ENCODE measurements around the gene EEF2K.
"Not testable (repeated sequence)": the region's sequence is repeated elsewhere in the genome, so short reads cannot be mapped to it uniquely, and the experiment has no call there.

The EEF2K gene

DNA sequence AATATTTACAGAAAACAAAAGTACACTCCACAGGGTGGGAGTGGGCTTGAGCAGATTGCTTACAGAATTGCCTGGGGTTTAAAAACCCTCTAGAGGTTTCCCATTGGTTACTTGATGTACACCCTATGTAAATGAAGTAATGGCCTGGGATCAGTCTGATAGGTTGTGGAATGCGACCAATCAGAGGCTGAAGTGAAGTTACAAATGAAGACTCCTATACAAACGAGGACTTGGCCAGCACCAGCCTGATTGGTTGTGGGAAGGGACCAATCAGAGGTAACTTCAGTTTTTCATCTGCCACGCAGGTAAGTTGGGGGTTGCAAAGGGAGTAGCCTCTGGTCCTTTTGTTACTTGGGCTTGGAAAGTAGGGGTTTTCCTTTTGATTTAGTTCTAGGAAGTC, 8.8 kb downstream of the EEF2K start:
- peaks cover 66% of the 10 kb centered on the region for H3K4me1 Mint-ChIP-seq

DNA sequence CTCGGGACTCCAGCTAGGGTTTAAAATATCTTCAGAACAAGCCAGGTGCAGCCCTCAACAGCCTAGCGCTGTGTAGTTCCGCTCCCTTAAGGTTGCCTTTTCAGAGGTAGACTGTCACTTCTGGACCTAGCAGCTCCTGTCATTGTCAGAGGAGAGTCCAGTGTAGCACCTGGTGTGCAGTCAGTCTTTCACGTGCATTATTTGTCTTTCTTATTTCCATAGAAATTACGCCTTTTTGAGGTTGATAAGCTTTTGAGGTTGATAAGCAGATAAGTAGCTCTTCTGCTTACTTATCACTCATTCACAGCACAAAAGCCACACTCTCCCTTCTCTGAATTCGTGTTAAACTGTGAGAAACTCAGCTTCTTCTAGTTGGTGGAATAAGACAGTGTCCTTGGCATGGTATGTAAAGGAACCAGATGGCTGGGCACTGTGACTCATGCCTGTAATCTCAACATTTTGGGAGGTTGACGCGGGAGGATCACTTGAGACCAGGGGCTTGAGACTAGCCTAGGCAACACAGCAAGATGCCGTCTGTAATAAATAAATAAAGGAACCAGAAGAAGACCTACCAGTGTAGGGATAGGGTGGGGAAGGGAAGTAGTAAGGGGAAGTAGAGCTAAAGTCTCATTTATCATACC, 10.2 kb downstream of the EEF2K start:
- Mint-ChIP-seq H3K27ac (peak overlapping the region; percentile 65), H3K4me3 (no peak overlapping the region), H3K27me3 (no peaks in the 10 kb centered on the region), H3K4me1 (peaks cover 57% of the 10 kb centered on the region), H3K36me3 (peaks cover 55% of the 10 kb centered on the region), H3K9me3 (no peaks in the 10 kb centered on the region)
- ATAC-seq = no peak

More for the DNA sequence above, 8.8 kb downstream of the EEF2K start:
- no peaks in the 10 kb centered on the region for H3K9me3 Mint-ChIP-seq
- H3K36me3 Mint-ChIP-seq = peaks cover 62% of the 10 kb centered on the region
- no peak for ATAC-seq
- no peaks in the 10 kb centered on the region for H3K27me3 Mint-ChIP-seq
- no peak overlapping the region for H3K27ac Mint-ChIP-seq
- H3K4me3 Mint-ChIP-seq = no peak overlapping the region

DNA sequence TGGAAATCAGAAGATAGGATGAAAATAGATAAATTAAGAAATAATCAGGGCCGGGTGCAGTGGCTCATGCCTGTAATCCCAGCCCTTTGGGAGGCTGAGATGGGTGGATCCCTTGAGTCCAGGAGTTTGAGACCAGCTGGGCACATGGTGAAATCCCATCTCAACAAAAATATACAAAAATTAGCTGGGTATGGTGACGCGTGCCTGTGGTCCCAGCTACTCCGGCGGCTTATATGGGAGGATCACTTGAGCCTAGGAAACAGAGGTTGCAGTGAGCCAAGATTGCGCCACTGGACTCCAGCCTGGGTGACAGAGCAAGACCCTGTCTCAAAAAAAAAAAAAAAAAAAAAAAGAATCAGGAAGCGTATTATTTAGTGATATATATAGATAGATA, 10.8 kb downstream of the EEF2K start:
- ATAC-seq, H3K27me3 Mint-ChIP-seq, H3K9me3 Mint-ChIP-seq, H3K4me3 Mint-ChIP-seq: not testable (repeated sequence)
- H3K27ac Mint-ChIP-seq = peak overlapping the region; percentile 65
- H3K36me3 Mint-ChIP-seq = peaks cover 50% of the 10 kb centered on the region
- H3K4me1 Mint-ChIP-seq = peaks cover 52% of the 10 kb centered on the region

DNA sequence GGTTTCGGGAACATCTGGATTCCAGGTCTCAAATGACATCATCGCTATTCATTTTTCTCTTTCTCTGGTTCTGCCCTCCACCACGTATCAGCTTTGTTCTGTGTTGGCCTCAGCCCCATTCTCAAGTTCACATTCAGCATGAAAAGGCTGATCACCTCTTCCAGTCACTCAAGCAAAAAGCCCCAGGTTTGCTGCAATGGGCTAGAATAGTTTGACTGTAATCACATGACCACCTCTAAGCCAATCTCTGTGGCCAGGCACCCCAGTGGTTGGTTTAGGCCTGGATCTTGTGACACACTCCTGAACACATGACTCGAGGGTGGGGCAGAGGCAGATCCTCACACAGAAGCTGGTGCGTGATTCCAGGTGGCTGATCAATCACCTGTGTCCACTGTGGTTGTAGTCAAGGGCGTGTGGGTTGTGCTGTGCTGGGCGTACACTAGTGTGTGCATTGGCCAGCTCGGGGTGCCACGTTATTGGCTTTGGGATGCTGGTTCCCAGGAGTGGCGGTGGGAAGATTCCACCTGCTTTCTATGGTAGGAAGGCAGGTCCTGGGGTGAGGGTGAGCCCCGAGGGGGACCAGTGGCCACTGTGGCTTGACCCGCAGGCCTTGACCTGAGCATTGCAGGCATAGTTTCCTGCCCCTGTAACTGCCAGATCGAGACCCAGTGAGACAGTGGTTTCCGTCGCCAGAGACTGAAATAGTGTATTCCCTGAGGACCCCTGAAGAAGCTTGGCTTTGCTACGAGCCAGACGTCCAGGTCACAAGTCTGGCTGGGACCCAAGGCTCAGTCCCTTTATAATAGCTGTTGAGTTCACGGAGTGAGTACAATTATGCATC, 12.0 kb downstream of the EEF2K start:
- peaks cover 43% of the 10 kb centered on the region for H3K36me3 Mint-ChIP-seq
- peak overlapping the region; percentile 65 for H3K4me3 Mint-ChIP-seq
- peak overlapping the region; percentile 94 for H3K27ac Mint-ChIP-seq
- no peaks in the 10 kb centered on the region for H3K9me3 Mint-ChIP-seq
- ATAC-seq = peak; percentile 95
- no peaks in the 10 kb centered on the region for H3K27me3 Mint-ChIP-seq
- peaks cover 52% of the 10 kb centered on the region for H3K4me1 Mint-ChIP-seq

DNA sequence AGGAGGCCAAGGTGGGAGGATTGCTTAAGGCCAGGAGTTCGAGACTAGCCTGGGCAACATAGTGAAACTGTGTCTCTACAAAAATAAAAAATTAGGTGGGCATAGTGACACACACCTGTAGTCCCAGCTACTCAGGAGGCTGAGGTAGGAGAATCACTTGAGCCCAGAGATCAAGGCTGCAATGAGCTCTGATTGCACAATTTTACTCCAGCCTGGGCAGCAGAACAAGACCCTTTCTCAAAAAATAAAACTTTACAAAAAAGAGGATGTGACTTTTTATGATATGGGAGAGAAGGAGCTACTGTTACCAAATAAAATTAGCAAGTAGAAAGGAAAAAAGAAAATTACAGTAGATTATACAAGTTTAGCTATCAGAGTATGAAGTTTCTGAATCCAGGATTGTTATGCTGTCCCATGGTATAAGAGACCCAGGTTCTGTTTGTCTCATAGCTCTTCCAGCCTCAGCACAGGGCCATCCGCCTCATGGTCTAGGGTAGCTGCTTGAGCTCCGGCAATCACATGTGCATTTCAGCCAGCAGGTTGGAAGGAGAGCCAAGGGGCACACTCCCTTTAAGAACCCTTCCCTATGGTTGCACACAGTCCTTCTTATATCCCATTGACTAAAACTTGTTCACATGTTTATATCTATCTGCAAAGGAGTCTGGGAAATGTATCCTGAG, 13.5 kb downstream of the EEF2K start:
- Mint-ChIP-seq H3K4me1 (peaks cover 52% of the 10 kb centered on the region), H3K36me3 (peaks cover 34% of the 10 kb centered on the region), H3K27me3 (no peaks in the 10 kb centered on the region), H3K27ac (peak overlapping the region; percentile 94), H3K4me3 (no peak overlapping the region), H3K9me3 (no peaks in the 10 kb centered on the region)
- no peak for ATAC-seq

DNA sequence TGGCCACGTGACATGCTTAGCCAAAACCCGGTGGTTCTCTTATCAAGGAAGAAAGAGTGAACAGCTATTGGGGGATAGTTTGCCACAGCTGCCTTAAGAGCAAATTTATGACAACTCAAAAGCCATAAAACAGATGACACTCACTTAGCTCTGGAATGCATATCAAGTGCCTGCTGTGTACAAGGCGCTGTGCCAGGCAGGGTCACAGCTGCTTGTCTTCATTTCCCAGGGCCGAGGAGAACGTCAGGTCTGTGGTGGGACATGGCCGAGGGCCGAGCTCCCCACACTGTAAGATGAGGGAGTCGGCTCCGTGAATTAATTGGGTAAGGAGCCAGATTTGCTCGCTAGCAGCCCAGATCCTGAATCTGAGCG, 14.0 kb downstream of the EEF2K start:
- no peak for ATAC-seq
- Mint-ChIP-seq H3K27ac (peak overlapping the region; percentile 94), H3K4me1 (peaks cover 50% of the 10 kb centered on the region), H3K9me3 (no peaks in the 10 kb centered on the region), H3K27me3 (no peaks in the 10 kb centered on the region), H3K36me3 (peaks cover 34% of the 10 kb centered on the region), H3K4me3 (no peak overlapping the region)

DNA sequence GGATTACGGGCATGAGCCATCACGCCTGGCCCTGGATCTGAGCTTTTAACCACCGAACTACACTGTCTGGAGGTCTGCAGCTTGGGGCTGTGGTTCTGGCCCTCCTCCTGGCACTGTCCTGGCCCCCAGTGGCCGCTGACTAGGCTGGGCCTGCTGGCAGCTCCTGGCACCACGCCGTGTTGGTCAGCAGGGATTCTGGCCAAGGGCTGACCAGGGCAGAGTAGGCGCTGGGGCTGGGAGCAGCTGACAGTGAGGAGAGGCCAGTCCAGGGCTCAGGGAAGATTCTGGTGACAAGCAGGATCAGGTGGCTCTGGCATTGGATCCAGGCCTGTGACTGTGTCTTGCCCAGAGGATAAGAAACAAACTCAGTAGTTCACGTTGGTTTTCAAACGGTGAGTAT, 14.6 kb downstream of the EEF2K start:
- H3K27me3 Mint-ChIP-seq = no peaks in the 10 kb centered on the region
- H3K27ac Mint-ChIP-seq = peak overlapping the region; percentile 32
- H3K4me3 Mint-ChIP-seq = no peak overlapping the region
- no peaks in the 10 kb centered on the region for H3K9me3 Mint-ChIP-seq
- peaks cover 34% of the 10 kb centered on the region for H3K36me3 Mint-ChIP-seq
- ATAC-seq = no peak
- peaks cover 47% of the 10 kb centered on the region for H3K4me1 Mint-ChIP-seq

DNA sequence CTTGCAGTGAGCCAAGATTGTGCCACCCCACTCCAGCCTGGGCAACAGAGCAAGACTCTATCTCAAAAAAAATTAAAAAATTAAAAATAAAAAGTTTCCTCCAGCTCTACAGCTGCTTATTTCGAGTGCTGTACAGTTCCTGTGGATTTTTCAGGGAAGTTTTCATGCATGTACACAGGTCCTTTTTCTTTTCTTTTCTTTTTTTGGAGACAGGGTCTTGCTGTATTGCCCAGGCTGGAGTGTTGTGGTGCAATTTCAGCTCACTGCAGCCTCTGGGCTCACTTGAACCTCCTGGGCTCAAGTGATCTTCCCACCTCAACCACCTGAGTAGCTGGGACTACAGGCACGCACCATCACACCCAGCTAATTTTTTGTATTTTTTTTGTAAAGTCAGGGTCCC, 15.9 kb downstream of the EEF2K start:
- H3K36me3 Mint-ChIP-seq = peaks cover 33% of the 10 kb centered on the region
- H3K9me3 Mint-ChIP-seq = no peaks in the 10 kb centered on the region
- no peak for ATAC-seq
- H3K27me3 Mint-ChIP-seq = no peaks in the 10 kb centered on the region
- no peak overlapping the region for H3K4me3 Mint-ChIP-seq
- peaks cover 39% of the 10 kb centered on the region for H3K4me1 Mint-ChIP-seq
- H3K27ac Mint-ChIP-seq = no peak overlapping the region

DNA sequence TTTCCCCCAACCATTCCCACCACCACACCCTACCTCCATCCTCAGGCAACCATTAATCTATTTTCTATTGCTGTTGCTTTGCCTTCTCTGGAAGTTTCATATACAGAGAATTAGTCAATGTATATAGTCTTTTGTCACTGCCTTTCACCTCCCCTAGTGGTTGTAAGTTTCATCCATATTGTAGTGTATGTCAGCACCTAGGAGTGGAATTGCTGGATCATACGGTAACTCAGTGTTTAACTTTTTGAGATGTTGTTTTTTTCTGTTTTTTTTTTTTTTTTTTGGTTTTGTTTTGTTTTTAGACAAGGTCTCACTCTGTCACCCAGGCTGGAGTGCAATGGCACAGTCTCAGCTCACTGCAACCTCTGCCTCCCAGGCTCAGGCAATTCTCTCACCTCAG, 16.9 kb downstream of the EEF2K start:
- H3K27me3 Mint-ChIP-seq = no peaks in the 10 kb centered on the region
- no peak overlapping the region for H3K27ac Mint-ChIP-seq
- H3K4me1 Mint-ChIP-seq = peaks cover 32% of the 10 kb centered on the region

DNA sequence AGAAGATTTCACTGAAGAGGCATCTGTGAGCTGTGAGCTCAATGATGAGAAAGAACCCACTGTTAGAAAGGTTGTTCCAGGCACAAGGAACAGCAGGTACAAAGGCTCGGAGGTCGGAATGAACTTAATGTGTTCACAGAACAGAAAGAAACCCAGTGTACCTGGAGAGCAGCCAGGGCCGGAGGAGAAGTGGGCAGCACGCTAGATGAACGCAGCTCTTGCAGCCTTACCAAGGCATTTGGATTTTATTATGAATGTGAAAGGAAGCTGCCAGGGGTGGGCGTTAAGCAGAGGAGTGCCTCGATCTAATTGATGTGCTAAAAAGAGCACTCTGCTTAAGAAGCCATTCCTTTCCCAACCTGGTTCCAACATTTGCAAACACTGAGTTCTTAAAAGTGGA, 19.0 kb downstream of the EEF2K start:
- H3K4me3 Mint-ChIP-seq = no peak overlapping the region
- peaks cover 17% of the 10 kb centered on the region for H3K4me1 Mint-ChIP-seq
- H3K27ac Mint-ChIP-seq = no peak overlapping the region
- ATAC-seq = no peak
- peaks cover 39% of the 10 kb centered on the region for H3K36me3 Mint-ChIP-seq
- H3K27me3 Mint-ChIP-seq = no peaks in the 10 kb centered on the region
- H3K9me3 Mint-ChIP-seq = no peaks in the 10 kb centered on the region

More for the DNA sequence above, 16.9 kb downstream of the EEF2K start:
- Mint-ChIP-seq H3K4me3 (no peak overlapping the region), H3K36me3 (peaks cover 29% of the 10 kb centered on the region), H3K9me3 (no peaks in the 10 kb centered on the region)
- ATAC-seq = no peak

DNA sequence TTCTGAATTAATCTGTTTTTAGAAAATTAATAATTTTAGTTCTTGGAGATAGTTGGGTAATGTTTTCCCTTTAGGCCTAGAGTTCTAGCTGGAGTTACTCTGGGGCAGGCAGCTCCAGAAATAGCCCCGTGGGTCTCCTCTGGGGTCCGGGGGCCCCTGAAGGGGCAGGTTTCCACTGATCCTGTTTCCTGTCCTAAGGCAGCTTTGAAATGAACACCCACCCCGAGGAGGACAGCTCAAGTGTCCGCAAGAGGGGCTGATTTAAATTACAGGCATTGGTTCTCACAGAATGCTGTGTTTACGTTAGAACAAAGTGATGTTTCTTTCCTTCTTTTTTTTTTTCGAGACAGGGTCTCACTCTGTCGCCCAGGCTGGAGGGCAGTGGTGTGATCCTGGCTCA, 23.8 kb downstream of the EEF2K start:
- Mint-ChIP-seq H3K4me3 (no peak overlapping the region), H3K4me1 (no peaks in the 10 kb centered on the region), H3K27ac (no peak overlapping the region), H3K27me3 (no peaks in the 10 kb centered on the region), H3K36me3 (peaks cover 51% of the 10 kb centered on the region), H3K9me3 (no peaks in the 10 kb centered on the region)
- ATAC-seq = no peak

DNA sequence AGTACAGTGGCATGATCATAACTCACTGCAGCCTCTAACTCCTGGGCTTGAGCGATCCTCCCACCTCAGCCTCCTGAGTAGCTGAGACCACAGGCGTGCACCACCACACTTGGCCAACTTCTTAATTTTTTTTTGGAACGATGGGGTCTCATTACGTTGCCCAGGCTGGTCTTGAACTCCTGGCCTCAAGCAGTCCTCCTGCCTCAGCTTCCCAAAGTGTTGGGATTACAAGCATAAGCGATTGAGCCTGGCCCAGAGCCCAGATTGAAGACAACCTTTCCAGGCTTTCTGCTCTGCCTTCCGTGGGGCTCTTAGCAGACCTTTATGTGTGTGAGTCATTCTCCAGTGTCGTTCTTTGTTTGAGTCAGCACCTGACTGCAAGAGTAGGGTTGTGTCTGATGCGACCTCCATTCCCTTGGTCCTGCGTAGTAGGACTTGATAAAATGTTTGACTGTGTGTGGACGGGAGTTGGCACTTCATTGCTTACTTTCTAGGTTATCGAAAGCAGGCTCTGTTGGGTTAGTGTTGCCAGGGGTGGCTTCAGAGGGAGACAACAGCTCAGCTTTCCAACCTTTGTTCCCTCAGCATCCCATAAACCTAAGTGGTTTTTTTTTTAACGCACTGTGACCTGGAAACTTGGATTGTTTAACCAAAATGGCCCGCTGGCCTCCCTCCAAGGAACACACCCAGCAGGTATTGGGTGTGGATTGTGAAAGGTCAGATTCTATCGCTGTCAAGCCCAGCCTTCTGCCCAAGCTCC, 26.4 kb downstream of the EEF2K start:
- peak overlapping the region; percentile 7 for H3K27ac Mint-ChIP-seq
- no peak overlapping the region for H3K4me3 Mint-ChIP-seq

DNA sequence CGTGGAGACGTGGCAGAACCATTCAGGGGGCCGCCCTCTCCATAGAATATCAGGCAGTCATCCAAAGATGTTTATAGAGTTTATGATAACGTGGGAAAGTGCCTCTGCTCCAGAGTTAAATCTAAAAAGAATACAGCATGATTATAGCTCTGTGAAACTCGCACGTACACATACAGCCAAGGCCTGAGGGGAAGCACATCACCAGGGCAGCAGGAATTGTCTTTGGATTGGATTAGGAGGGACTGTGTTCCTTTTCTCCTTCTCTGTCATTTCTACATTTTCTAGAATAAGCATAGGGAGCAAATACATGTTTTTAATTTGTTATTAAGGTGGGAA, 26.9 kb downstream of the EEF2K start:
- H3K36me3 Mint-ChIP-seq = peaks cover 58% of the 10 kb centered on the region

More for the DNA sequence above, 26.4 kb downstream of the EEF2K start:
- peaks cover 55% of the 10 kb centered on the region for H3K36me3 Mint-ChIP-seq
- H3K27me3 Mint-ChIP-seq = no peaks in the 10 kb centered on the region
- no peaks in the 10 kb centered on the region for H3K9me3 Mint-ChIP-seq
- no peaks in the 10 kb centered on the region for H3K4me1 Mint-ChIP-seq
- ATAC-seq = no peak

DNA sequence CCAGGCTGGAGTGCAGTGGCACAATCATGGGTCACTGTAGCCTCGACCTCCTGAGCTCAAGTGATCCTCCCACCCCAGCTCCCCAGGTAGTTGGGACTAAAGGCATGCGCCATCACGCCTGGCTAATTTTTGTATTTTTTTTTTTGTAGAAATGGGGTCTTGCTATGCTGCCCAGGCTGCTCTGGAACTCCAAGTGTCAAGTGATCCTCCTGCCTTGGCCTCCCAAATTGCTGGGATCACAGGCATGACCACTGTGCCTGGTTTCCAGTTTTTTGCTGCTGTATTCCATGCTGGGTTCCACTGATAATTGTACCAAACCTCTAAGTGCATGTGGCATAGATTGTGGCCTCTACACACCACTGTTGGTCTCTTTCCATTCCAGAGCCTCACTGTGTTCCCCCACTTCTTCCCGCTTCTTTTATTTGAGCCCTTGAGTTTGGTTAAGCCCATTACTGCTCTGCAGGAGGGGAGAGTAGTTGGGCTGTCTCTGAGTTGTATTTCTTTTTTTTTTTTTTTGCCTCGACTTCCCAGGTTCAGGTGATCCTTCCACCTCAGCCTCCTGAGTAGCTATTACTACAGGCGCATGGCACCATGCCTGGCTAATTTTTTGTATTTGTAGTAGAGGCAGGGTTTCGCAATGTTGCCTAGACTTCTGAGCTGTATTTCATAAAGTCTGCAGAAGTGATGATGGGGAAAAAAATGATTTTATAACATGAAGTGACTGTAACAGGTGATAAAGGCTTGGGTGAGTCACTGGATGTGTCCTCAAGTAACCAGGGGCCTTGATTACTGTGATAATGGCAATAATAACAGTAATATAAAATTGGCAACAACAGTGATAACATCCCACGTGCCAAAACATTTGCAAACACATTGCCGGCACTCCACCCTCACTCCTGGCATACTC, 30.0 kb downstream of the EEF2K start:
- ATAC-seq = no peak
- Mint-ChIP-seq H3K4me1 (peaks cover 17% of the 10 kb centered on the region), H3K27me3 (no peaks in the 10 kb centered on the region), H3K27ac (no peak overlapping the region), H3K4me3 (no peak overlapping the region), H3K36me3 (peaks cover 49% of the 10 kb centered on the region), H3K9me3 (no peaks in the 10 kb centered on the region)

More for the DNA sequence above, 26.9 kb downstream of the EEF2K start:
- H3K4me1 Mint-ChIP-seq = no peaks in the 10 kb centered on the region
- no peak for ATAC-seq
- no peaks in the 10 kb centered on the region for H3K27me3 Mint-ChIP-seq
- no peak overlapping the region for H3K27ac Mint-ChIP-seq
- H3K4me3 Mint-ChIP-seq = no peak overlapping the region
- H3K9me3 Mint-ChIP-seq = no peaks in the 10 kb centered on the region

Data from stimulated activated memory B cell treated with anti-CD40 and anti-IgM and Interleukin-4, amounts not matched to agents 10 μg/mL and 1 μg/mL and 100 μg/mL, for 72 hours (primary cell).